ENCODE data around the gene ZFAND3.

- TF ChIP-seq, protein P1, sequence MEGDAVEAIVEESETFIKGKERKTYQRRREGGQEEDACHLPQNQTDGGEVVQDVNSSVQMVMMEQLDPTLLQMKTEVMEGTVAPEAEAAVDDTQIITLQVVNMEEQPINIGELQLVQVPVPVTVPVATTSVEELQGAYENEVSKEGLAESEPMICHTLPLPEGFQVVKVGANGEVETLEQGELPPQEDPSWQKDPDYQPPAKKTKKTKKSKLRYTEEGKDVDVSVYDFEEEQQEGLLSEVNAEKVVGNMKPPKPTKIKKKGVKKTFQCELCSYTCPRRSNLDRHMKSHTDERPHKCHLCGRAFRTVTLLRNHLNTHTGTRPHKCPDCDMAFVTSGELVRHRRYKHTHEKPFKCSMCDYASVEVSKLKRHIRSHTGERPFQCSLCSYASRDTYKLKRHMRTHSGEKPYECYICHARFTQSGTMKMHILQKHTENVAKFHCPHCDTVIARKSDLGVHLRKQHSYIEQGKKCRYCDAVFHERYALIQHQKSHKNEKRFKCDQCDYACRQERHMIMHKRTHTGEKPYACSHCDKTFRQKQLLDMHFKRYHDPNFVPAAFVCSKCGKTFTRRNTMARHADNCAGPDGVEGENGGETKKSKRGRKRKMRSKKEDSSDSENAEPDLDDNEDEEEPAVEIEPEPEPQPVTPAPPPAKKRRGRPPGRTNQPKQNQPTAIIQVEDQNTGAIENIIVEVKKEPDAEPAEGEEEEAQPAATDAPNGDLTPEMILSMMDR (conservative IDR thresholded peaks at IDR 0.05; ENCODE audit: low read depth, low read length) = no peak
- TF ChIP-seq EZH2 (IDR thresholded peaks at IDR 0.05; ENCODE audit: low read length, unreplicated experiment) = no peak
- TF ChIP-seq EZH2phosphoT487 (IDR thresholded peaks at IDR 0.05; ENCODE audit: borderline replicate concordance, low read length) = no peak
Observed at GRCh38 chr6:37946057-37946456, 126.5 kb downstream of the ZFAND3 start.

Measured in PC-3 (cell line).